Measurements from ENCODE around the gene HES5.

DNA sequence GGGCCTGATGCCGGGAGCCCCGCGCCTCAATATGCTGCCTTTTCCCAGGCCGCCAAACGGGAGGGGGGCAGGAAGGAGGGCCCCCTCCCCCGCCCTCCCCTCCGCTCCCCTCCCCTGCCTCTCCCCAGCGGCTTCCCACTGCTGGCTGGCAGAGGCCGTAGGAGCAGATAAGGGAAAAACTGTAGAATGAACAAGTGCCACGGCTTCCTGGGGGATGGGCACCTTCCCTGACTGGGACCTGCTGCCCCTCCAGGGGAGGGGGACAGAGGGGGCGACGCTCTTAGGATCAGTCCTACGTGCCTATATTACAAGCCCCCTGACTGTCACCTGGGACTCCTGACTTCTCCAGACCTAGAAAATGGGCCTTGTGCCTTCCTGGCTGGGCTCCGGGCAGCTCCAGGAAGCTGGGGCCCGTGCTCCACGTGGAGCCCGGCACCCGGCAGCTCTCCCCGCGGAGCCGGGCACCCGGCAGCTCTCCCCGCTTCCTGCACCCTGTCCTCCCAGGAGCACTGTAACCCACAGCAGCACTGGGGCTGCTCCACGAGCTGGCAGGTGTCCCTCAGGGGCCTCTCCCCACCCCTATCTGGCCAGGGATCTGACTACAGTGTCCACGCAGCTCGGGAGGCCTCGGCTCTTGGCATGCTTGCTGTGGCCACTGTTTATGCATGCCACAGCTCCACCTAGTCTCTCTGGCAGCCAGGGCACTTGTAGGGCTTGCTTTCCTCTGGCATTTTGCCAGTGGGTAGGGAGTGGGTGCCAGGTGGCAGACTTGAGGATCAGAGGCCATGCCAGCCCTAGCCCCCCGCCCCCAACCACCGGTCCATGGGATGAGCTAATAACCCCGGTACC lies 674 bp upstream of the HES5 start:
- TF ChIP-seq MXI1 (IDR thresholded peaks at IDR 0.05; ENCODE audit: low read depth, low read length) = no peak
- TF ChIP-seq, protein P1, sequence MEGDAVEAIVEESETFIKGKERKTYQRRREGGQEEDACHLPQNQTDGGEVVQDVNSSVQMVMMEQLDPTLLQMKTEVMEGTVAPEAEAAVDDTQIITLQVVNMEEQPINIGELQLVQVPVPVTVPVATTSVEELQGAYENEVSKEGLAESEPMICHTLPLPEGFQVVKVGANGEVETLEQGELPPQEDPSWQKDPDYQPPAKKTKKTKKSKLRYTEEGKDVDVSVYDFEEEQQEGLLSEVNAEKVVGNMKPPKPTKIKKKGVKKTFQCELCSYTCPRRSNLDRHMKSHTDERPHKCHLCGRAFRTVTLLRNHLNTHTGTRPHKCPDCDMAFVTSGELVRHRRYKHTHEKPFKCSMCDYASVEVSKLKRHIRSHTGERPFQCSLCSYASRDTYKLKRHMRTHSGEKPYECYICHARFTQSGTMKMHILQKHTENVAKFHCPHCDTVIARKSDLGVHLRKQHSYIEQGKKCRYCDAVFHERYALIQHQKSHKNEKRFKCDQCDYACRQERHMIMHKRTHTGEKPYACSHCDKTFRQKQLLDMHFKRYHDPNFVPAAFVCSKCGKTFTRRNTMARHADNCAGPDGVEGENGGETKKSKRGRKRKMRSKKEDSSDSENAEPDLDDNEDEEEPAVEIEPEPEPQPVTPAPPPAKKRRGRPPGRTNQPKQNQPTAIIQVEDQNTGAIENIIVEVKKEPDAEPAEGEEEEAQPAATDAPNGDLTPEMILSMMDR (IDR thresholded peaks at IDR 0.05) = no peak
- TF ChIP-seq, protein P2, sequence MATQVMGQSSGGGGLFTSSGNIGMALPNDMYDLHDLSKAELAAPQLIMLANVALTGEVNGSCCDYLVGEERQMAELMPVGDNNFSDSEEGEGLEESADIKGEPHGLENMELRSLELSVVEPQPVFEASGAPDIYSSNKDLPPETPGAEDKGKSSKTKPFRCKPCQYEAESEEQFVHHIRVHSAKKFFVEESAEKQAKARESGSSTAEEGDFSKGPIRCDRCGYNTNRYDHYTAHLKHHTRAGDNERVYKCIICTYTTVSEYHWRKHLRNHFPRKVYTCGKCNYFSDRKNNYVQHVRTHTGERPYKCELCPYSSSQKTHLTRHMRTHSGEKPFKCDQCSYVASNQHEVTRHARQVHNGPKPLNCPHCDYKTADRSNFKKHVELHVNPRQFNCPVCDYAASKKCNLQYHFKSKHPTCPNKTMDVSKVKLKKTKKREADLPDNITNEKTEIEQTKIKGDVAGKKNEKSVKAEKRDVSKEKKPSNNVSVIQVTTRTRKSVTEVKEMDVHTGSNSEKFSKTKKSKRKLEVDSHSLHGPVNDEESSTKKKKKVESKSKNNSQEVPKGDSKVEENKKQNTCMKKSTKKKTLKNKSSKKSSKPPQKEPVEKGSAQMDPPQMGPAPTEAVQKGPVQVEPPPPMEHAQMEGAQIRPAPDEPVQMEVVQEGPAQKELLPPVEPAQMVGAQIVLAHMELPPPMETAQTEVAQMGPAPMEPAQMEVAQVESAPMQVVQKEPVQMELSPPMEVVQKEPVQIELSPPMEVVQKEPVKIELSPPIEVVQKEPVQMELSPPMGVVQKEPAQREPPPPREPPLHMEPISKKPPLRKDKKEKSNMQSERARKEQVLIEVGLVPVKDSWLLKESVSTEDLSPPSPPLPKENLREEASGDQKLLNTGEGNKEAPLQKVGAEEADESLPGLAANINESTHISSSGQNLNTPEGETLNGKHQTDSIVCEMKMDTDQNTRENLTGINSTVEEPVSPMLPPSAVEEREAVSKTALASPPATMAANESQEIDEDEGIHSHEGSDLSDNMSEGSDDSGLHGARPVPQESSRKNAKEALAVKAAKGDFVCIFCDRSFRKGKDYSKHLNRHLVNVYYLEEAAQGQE (IDR thresholded peaks at IDR 0.05; ENCODE audit: low read depth, low read length) = no peak
- no peak for TF ChIP-seq FOXM1 (IDR thresholded peaks at IDR 0.05; ENCODE audit: low read depth)
- TF ChIP-seq SMC3 (IDR thresholded peaks at IDR 0.05; ENCODE audit: low read depth, low read length) = no peak
- no peak for TF ChIP-seq TCF12 (IDR thresholded peaks at IDR 0.05)
- TF ChIP-seq RFX5 (IDR thresholded peaks at IDR 0.05; ENCODE audit: low read length) = no peak
- no peak for TF ChIP-seq MEF2A (IDR thresholded peaks at IDR 0.05; ENCODE audit: borderline replicate concordance, low read depth)
- TF ChIP-seq YY1 (IDR thresholded peaks at IDR 0.05; ENCODE audit: low read depth) = no peak
- TF ChIP-seq, protein P3, sequence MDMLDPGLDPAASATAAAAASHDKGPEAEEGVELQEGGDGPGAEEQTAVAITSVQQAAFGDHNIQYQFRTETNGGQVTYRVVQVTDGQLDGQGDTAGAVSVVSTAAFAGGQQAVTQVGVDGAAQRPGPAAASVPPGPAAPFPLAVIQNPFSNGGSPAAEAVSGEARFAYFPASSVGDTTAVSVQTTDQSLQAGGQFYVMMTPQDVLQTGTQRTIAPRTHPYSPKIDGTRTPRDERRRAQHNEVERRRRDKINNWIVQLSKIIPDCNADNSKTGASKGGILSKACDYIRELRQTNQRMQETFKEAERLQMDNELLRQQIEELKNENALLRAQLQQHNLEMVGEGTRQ (IDR thresholded peaks at IDR 0.05; ENCODE audit: borderline replicate concordance, low read depth, low read length) = no peak
- TF ChIP-seq GATA2 (CRISPR knock-in tag; IDR thresholded peaks at IDR 0.05) = peak; percentile 30; the same call in 1 of the 2 replicates
- TF ChIP-seq, protein P4, sequence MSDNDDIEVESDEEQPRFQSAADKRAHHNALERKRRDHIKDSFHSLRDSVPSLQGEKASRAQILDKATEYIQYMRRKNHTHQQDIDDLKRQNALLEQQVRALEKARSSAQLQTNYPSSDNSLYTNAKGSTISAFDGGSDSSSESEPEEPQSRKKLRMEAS (IDR thresholded peaks at IDR 0.05; ENCODE audit: low read depth) = no peak
- no peak for TF ChIP-seq RXRA (IDR thresholded peaks at IDR 0.05; ENCODE audit: borderline replicate concordance, low read depth)
- no peak for TF ChIP-seq EP300 (IDR thresholded peaks at IDR 0.05; ENCODE audit: borderline replicate concordance in 1 of 2, low read depth in 1 of 2, low read length in 1 of 2)

Data from SK-N-SH (cell line).